Loucy (cell line): Measurements from ENCODE around the gene PAXX.

ENCODE experiments used
- H2AFZ ChIP-seq: fragments of 200-600 bp; sonication (generic); 2 replicates; pipeline ENCODE4 v1.6.0; 2016; ENCODE audit warnings: antibody characterized with exemption, mild to moderate bottlenecking, low read length, moderate library complexity
- H3F3A ChIP-seq: fragments of 200-600 bp; 2 replicates; pipeline ENCODE4 v1.6.0; 2016; ENCODE audit warnings: antibody characterized with exemption, low read depth, mild to moderate bottlenecking
- H3K27me3 ChIP-seq: fragments of 200-600 bp; sonication (generic); 2 replicates; pipeline ENCODE4 v1.6.1; 2014; ENCODE audit warnings: low read length, mild to moderate bottlenecking; ENCODE audit not compliant: insufficient read depth, poor library complexity, severe bottlenecking
- H3K36me3 ChIP-seq: fragments of 200-600 bp; sonication (generic); 2 replicates; pipeline ENCODE4 v1.6.1; 2016; ENCODE audit warnings: low read length; ENCODE audit not compliant: insufficient read depth
- H3K4me1 ChIP-seq: fragments of 200-600 bp; sonication (generic); 2 replicates; pipeline ENCODE4 v1.5.1; 2014; ENCODE audit warnings: low read length, mild to moderate bottlenecking; ENCODE audit not compliant: insufficient read depth, poor library complexity, severe bottlenecking
- H3K4me2 ChIP-seq: fragments of 200-600 bp; sonication (generic); 2 replicates; pipeline ENCODE4 v1.6.0; 2014; ENCODE audit warnings: antibody characterized with exemption, low read length, low read depth, mild to moderate bottlenecking; ENCODE audit not compliant: poor library complexity, severe bottlenecking
- H3K4me3 ChIP-seq: fragments of 200-600 bp; sonication (generic); 2 replicates; pipeline ENCODE4 v1.5.1; 2014; ENCODE audit warnings: low read length, mild to moderate bottlenecking, mixed read lengths; ENCODE audit not compliant: poor library complexity, severe bottlenecking
- H3K79me2 ChIP-seq: fragments of 200-600 bp; sonication (generic); 2 replicates; pipeline ENCODE4 v1.6.1; 2014; ENCODE audit warnings: low read length; ENCODE audit not compliant: insufficient read depth
- H3K9ac ChIP-seq: fragments of 200-600 bp; sonication (generic); 2 replicates; pipeline ENCODE4 v1.6.0; 2014; ENCODE audit warnings: mild to moderate bottlenecking, low read depth, low read length, moderate library complexity; ENCODE audit not compliant: poor library complexity, severe bottlenecking
- H3K9me2 ChIP-seq: fragments of 200-600 bp; sonication (generic); replicated peaks from 2 replicates; pipeline ENCODE4 v1.6.1; 2016; ENCODE audit warnings: low read depth, low read length, mixed read lengths
- H3K9me3 ChIP-seq: fragments of 200-600 bp; sonication (generic); 2 replicates; pipeline ENCODE4 v1.6.1; 2014; ENCODE audit warnings: mild to moderate bottlenecking, antibody characterized with exemption, low read length, low read depth; ENCODE audit not compliant: insufficient read depth
- H4K20me1 ChIP-seq: fragments of 200-600 bp; sonication (generic); 2 replicates; pipeline ENCODE4 v1.6.0; 2014; ENCODE audit warnings: antibody characterized with exemption, low read length, mild to moderate bottlenecking; ENCODE audit not compliant: insufficient read depth, poor library complexity, severe bottlenecking
- CTCF ChIP-seq: fragments of 200-600 bp; sonication (generic); conservative IDR thresholded peaks from 2 replicates; pipeline ENCODE4 v1.5.1; 2014; ENCODE audit warnings: mild to moderate bottlenecking, antibody characterized with exemption, low read length
- EZH2phosphoT487 ChIP-seq: fragments of 200-600 bp; IDR thresholded peaks from 2 replicates; pipeline ENCODE4 v1.6.1; 2018; ENCODE audit warnings: antibody characterized with exemption, mild to moderate bottlenecking, moderate library complexity, borderline replicate concordance

PAXX gene

GRCh38 chr9:136984464-136985026 is 7.7 kb upstream of the PAXX start:
- Histone ChIP-seq H3K36me3 (no peaks in the 10 kb centered on the region), H3K4me1 (no peaks in the 10 kb centered on the region), H3K4me3 (no peak overlapping the region), H3K27me3 (no peaks in the 10 kb centered on the region), H3F3A (no peaks in the 10 kb centered on the region), H3K4me2 (no peak overlapping the region), H4K20me1 (no peaks in the 10 kb centered on the region), H3K79me2 (no peaks in the 10 kb centered on the region), H3K9me3 (no peaks in the 10 kb centered on the region), H3K9ac (no peak overlapping the region), H2AFZ (no peak overlapping the region), H3K9me2 (no peaks in the 10 kb centered on the region)
- TF ChIP-seq EZH2phosphoT487: no peak
- no peak for TF ChIP-seq CTCF

GRCh38 chr9:136985027-136985602 is 7.1 kb upstream of the PAXX start:
- H3K9ac ChIP-seq: no peak overlapping the region
- no peak overlapping the region for H3K4me3 ChIP-seq
- H3F3A ChIP-seq: no peaks in the 10 kb centered on the region
- H3K9me3 ChIP-seq: no peaks in the 10 kb centered on the region
- no peaks in the 10 kb centered on the region for H3K36me3 ChIP-seq
- H3K4me2 ChIP-seq: no peak overlapping the region
- no peak for TF ChIP-seq EZH2phosphoT487
- TF ChIP-seq CTCF: no peak
- H2AFZ ChIP-seq: no peak overlapping the region
- no peaks in the 10 kb centered on the region for H3K27me3 ChIP-seq
- H3K79me2 ChIP-seq: no peaks in the 10 kb centered on the region
- H3K4me1 ChIP-seq: no peaks in the 10 kb centered on the region
- no peaks in the 10 kb centered on the region for H3K9me2 ChIP-seq
- H4K20me1 ChIP-seq: no peaks in the 10 kb centered on the region

- H3K9me2 ChIP-seq: no peaks in the 10 kb centered on the region
- no peak overlapping the region for H3K9ac ChIP-seq
- H3K27me3 ChIP-seq: no peaks in the 10 kb centered on the region
- H3K4me2 ChIP-seq: no peak overlapping the region
- H2AFZ ChIP-seq: no peak overlapping the region
- no peaks in the 10 kb centered on the region for H4K20me1 ChIP-seq
- H3K4me1 ChIP-seq: no peaks in the 10 kb centered on the region
- no peaks in the 10 kb centered on the region for H3K9me3 ChIP-seq
- H3K36me3 ChIP-seq: no peaks in the 10 kb centered on the region
- no peaks in the 10 kb centered on the region for H3F3A ChIP-seq
- no peak overlapping the region for H3K4me3 ChIP-seq
- no peak for TF ChIP-seq EZH2phosphoT487
- TF ChIP-seq CTCF: no peak
- no peaks in the 10 kb centered on the region for H3K79me2 ChIP-seq
Observed at GRCh38 chr9:136985853-136986252, 6.4 kb upstream of the PAXX start.
